DMS114 treated with DMSO at 0.1 percent for 48 hours (cell line): ENCODE results near the gene MASP2.
"Not testable (repeated sequence)": the region's sequence is repeated elsewhere in the genome, so short reads cannot be mapped to it uniquely, and the experiment has no call there.

ENCODE experiments used
- DNase-seq: peaks from one replicate; lab custom pipeline; 2025; ENCODE audit not compliant: unreplicated experiment; lab: John Stamatoyannopoulos, UW

The MASP2 gene

GRCh38 chr1:11046625-11047365, at the start of gene MASP2:
TSS of gene MASP2 (minus strand) at chr1:11047239. CDS start at chr1:11047207, 32 bp downstream.
- DNase-seq, result no peak

- not testable (repeated sequence) for DNase-seq
These were observed 36.7 kb upstream of the MASP2 start for GRCh38 chr1:11083784-11084183.

GRCh38 chr1:11080931-11081330, 33.9 kb upstream of the MASP2 start:
- DNase-seq, result no peak

GRCh38 chr1:11078631-11079030, 31.6 kb upstream of the MASP2 start:
- DNase-seq, result no peak

GRCh38 chr1:11073398-11073797, 26.4 kb upstream of the MASP2 start:
- DNase-seq, result not testable (repeated sequence)

- no peak for DNase-seq
These were observed 25.3 kb upstream of the MASP2 start for GRCh38 chr1:11072216-11072917.

- DNase-seq, result no peak
These were observed 24.6 kb upstream of the MASP2 start for GRCh38 chr1:11071463-11072215.

- no peak for DNase-seq
These were observed 23.8 kb upstream of the MASP2 start for GRCh38 chr1:11070876-11071275.

- no peak for DNase-seq
These were observed 21.8 kb upstream of the MASP2 start for GRCh38 chr1:11068600-11069473.

GRCh38 chr1:11067716-11068599, 20.9 kb upstream of the MASP2 start:
- DNase-seq, result no peak

- no peak for DNase-seq
These were observed 18.8 kb upstream of the MASP2 start for GRCh38 chr1:11065796-11066195.

- DNase-seq, result no peak
These were observed 17.9 kb upstream of the MASP2 start for GRCh38 chr1:11064942-11065341.

- DNase-seq, result not testable (repeated sequence)
These were observed 17.0 kb upstream of the MASP2 start for GRCh38 chr1:11063937-11064537.

- DNase-seq, result no peak
These were observed 15.9 kb upstream of the MASP2 start for GRCh38 chr1:11062965-11063401.

- no peak for DNase-seq
These were observed 14.8 kb upstream of the MASP2 start for GRCh38 chr1:11061652-11062365.

- DNase-seq, result peak; percentile 76
These were observed 13.2 kb upstream of the MASP2 start, which contains the start of gene SRM for GRCh38 chr1:11059968-11060830. TSS of gene SRM (minus strand) at chr1:11060018. CDS start at chr1:11059943, 75 bp downstream.

GRCh38 chr1:11059155-11059967, 12.3 kb upstream of the MASP2 start:
- no peak for DNase-seq
